H1 (cell line): ENCODE data around the gene TCERG1L. TPM values are rescaled to one million over a fixed set of nuclear protein-coding genes. Genes with fewer than 3 reads are reported as not detected.
A peak's percentile ranks its signal among the peaks of the same experiment; 100 is the strongest.

Source experiments
- CTCF ChIA-PET: fragments of 300-600 bp; sonication (Branson Sonifier 250); formaldehyde crosslinking; loops from one replicate; lab custom pipeline; 2021; ENCODE audit not compliant: partially characterized antibody; lab: Charles Lee
- POLR2A ChIA-PET: fragments of 300-600 bp; sonication (Branson Sonifier 250); formaldehyde crosslinking; loops from one replicate; lab custom pipeline; 2021; ENCODE audit warnings: inconsistent platforms; ENCODE audit not compliant: partially characterized antibody; lab: Charles Lee
- DNase-seq, 2 experiments: peaks; one replicate each; pipeline versions ENCODE4 v3.0.0 to v3.0.0-alpha.2; 2010 to 2022; ENCODE audit warnings: low spot score in 2 of 2, low read depth in 1 of 2, mixed read lengths in 1 of 2
- FAIRE-seq: peaks from 2 replicates; lab custom pipeline; 2011; peaks lifted over from hg19 to GRCh38; lab: Jason Lieb, UNC
- H2AFZ ChIP-seq: 2 replicates; pipeline ENCODE4 v1.8.1; 2012; ENCODE audit warnings: low read length, inconsistent platforms
- H2AK5ac ChIP-seq: 2 replicates; pipeline ENCODE4 v1.6.1; 2013; ENCODE audit warnings: low read depth, low read length
- H2BK120ac ChIP-seq: replicated peaks from 2 replicates; pipeline ENCODE3; 2013; ENCODE audit warnings: low read depth, low read length, inconsistent platforms
- H2BK12ac ChIP-seq: 2 replicates; pipeline ENCODE4 v1.6.1; 2013; ENCODE audit warnings: low read depth, low read length
- H2BK15ac ChIP-seq: 2 replicates; pipeline ENCODE4 v1.6.1; 2013; ENCODE audit warnings: low read length
- H2BK20ac ChIP-seq: 2 replicates; pipeline ENCODE4 v1.6.1; 2013; ENCODE audit warnings: low read length
- H2BK5ac ChIP-seq: 2 replicates; pipeline ENCODE4 v1.6.1; 2013; ENCODE audit warnings: low read depth, low read length
- H3K14ac ChIP-seq: 2 replicates; pipeline ENCODE4 v1.6.1; 2013; ENCODE audit warnings: inconsistent platforms; ENCODE audit not compliant: insufficient read length
- H3K18ac ChIP-seq: 2 replicates; pipeline ENCODE4 v1.6.1; 2013; ENCODE audit warnings: low read length; ENCODE audit errors: extremely low read depth
- H3K23ac ChIP-seq: 2 replicates; pipeline ENCODE4 v1.6.1; 2013; ENCODE audit warnings: inconsistent platforms; ENCODE audit not compliant: insufficient read length
- H3K23me2 ChIP-seq: 2 replicates; pipeline ENCODE4 v1.6.1; 2013; ENCODE audit warnings: low read depth, low read length
- H3K27ac ChIP-seq: 2 replicates; pipeline ENCODE4 v1.6.1; 2011; ENCODE audit warnings: low read depth, low read length, inconsistent platforms
- H3K27me3 ChIP-seq, 4 experiments: replicated peaks in 1 of 4; 1 replicate in 1 of 4; 2 replicates in 3 of 4; pipeline versions ENCODE4 v1.6.1 to v1.8.1; 2011 to 2013; ENCODE audit warnings: low read length in 3 of 4, mild to moderate bottlenecking in 3 of 4, inconsistent platforms in 2 of 4, mixed read lengths in 2 of 4, moderate library complexity in 1 of 4; ENCODE audit not compliant: control insufficient read depth in 3 of 4, insufficient read depth in 3 of 4; ENCODE audit errors: extremely low read depth in 1 of 4
- H3K36me3 ChIP-seq, 4 experiments: 2 replicates each; pipeline versions ENCODE4 v1.6.1 to v1.8.1; 2011 to 2013; ENCODE audit warnings: mild to moderate bottlenecking in 4 of 4, low read length in 3 of 4, moderate library complexity in 2 of 4, control low read depth in 1 of 4, inconsistent platforms in 1 of 4; ENCODE audit not compliant: insufficient read depth in 4 of 4, control insufficient read depth in 2 of 4
- H3K4ac ChIP-seq: replicated peaks from 2 replicates; pipeline ENCODE3; 2013; ENCODE audit warnings: low read length, low read depth, mixed read lengths, inconsistent platforms; ENCODE audit not compliant: insufficient read length
- H3K4me1 ChIP-seq, 4 experiments: replicated peaks in 1 of 4; 1 replicate in 1 of 4; 2 replicates in 3 of 4; pipeline versions ENCODE4 v1.6.1 to v1.8.1; 2011 to 2013; ENCODE audit warnings: low read length in 3 of 4, inconsistent platforms in 2 of 4, mixed read lengths in 1 of 4; ENCODE audit not compliant: insufficient read depth in 4 of 4, control insufficient read depth in 3 of 4
- H3K4me2 ChIP-seq, 2 experiments: 2 replicates each; pipeline versions ENCODE4 v1.6.1 to v1.8.1; 2011 to 2013; ENCODE audit warnings: low read depth in 2 of 2, low read length in 2 of 2, control low read depth in 1 of 2, inconsistent platforms in 1 of 2, mild to moderate bottlenecking in 1 of 2; ENCODE audit not compliant: insufficient read depth in 1 of 2
- H3K4me3 ChIP-seq, 4 experiments: fragments of 200-600, 300-600 bp in 1 of 4; sonication (generic), shearing (Covaris generic), sonication (Bioruptor Twin) in 1 of 4; 2 replicates each; pipeline versions ENCODE4 v1.5.1 to v1.8.1; 2011 to 2016; ENCODE audit warnings: low read length in 4 of 4, low read depth in 3 of 4, control low read depth in 2 of 4, inconsistent platforms in 2 of 4, mild to moderate bottlenecking in 2 of 4, mixed read lengths in 1 of 4, moderate library complexity in 1 of 4; ENCODE audit not compliant: insufficient read depth in 2 of 4; ENCODE audit errors: extremely low read depth in 1 of 4
- H3K56ac ChIP-seq: replicated peaks from 2 replicates; pipeline ENCODE3; 2013; ENCODE audit warnings: low read depth, mild to moderate bottlenecking, mixed read lengths, low read length, inconsistent platforms; ENCODE audit not compliant: insufficient read length
- H3K79me1 ChIP-seq: 2 replicates; pipeline ENCODE4 v1.6.1; 2013; ENCODE audit warnings: low read depth, low read length, control low read depth
- H3K79me2 ChIP-seq, 2 experiments: 2 replicates each; pipeline versions ENCODE4 v1.6.1 to v1.8.1; 2012 to 2013; ENCODE audit warnings: low read length in 2 of 2, mild to moderate bottlenecking in 2 of 2, inconsistent platforms in 1 of 2; ENCODE audit not compliant: insufficient read depth in 2 of 2, control insufficient read depth in 1 of 2
- H3K9ac ChIP-seq, 4 experiments: replicated peaks in 1 of 4; 1 replicate in 1 of 4; 2 replicates in 3 of 4; pipeline versions ENCODE4 v1.6.1 to v1.8.1; 2011 to 2013; ENCODE audit warnings: low read depth in 3 of 4, low read length in 3 of 4, control low read depth in 2 of 4, mild to moderate bottlenecking in 2 of 4, moderate library complexity in 2 of 4, inconsistent platforms in 1 of 4; ENCODE audit errors: extremely low read depth in 1 of 4
- H3K9me3 ChIP-seq, 2 experiments: 2 replicates each; pipeline versions ENCODE4 v1.6.1 to v1.8.1; 2012 to 2013; ENCODE audit warnings: mild to moderate bottlenecking in 2 of 2, moderate library complexity in 2 of 2, control low read depth in 1 of 2, inconsistent platforms in 1 of 2, low read depth in 1 of 2, low read length in 1 of 2, mixed read lengths in 1 of 2; ENCODE audit not compliant: insufficient read depth in 2 of 2
- H4K20me1 ChIP-seq, 2 experiments: replicated peaks in 1 of 2; 2 replicates each; pipeline versions ENCODE3 to v1.8.1; 2011 to 2013; ENCODE audit warnings: inconsistent platforms in 2 of 2, low read length in 2 of 2, mild to moderate bottlenecking in 1 of 2; ENCODE audit not compliant: insufficient read depth in 2 of 2, control insufficient read depth in 1 of 2
- H4K5ac ChIP-seq: 2 replicates; pipeline ENCODE4 v1.6.1; 2013; ENCODE audit warnings: low read length, low read depth, mixed read lengths, inconsistent platforms; ENCODE audit not compliant: insufficient read length
- H4K8ac ChIP-seq: 2 replicates; pipeline ENCODE4 v1.8.0; 2013; ENCODE audit warnings: mild to moderate bottlenecking, moderate library complexity, low read length, inconsistent platforms; ENCODE audit not compliant: insufficient read depth; ENCODE audit errors: extremely low read depth
- H4K91ac ChIP-seq: replicated peaks from 2 replicates; pipeline ENCODE3; 2013; ENCODE audit warnings: low read length, mixed read lengths, inconsistent platforms; ENCODE audit not compliant: insufficient read length
- BCL11A ChIP-seq, 2 experiments: IDR thresholded peaks; one replicate each; pipeline ENCODE4 v1.6.1; 2011; ENCODE audit warnings: low read depth in 2 of 2, low read length in 2 of 2, mild to moderate bottlenecking in 2 of 2
- PHF8 ChIP-seq: fragments of 200-600 bp; sonication (generic); conservative IDR thresholded peaks from 2 replicates; pipeline ENCODE4 v1.7.1; 2012; ENCODE audit warnings: low read depth, mild to moderate bottlenecking, inconsistent platforms, low read length, moderate library complexity
- TAF1 ChIP-seq: IDR thresholded peaks from 2 replicates; pipeline ENCODE4 v1.6.1; 2011; ENCODE audit warnings: mild to moderate bottlenecking, low read depth, low read length
- TCF12 ChIP-seq: IDR thresholded peaks from 2 replicates; pipeline ENCODE4 v1.6.1; 2011; ENCODE audit warnings: low read depth, mild to moderate bottlenecking, low read length
- WGBS, 2 experiments: shearing (Covaris generic) in 1 of 2; methylation state at CpG; one replicate each; pipeline versions ENCODE4 v1.1.6 to v1.1.7; 2013 to 2015; ENCODE audit warnings: low lambda C conversion rate in 2 of 2, mixed read lengths in 2 of 2, inconsistent platforms in 1 of 2, low coverage in 1 of 2, missing lambda C conversion rate in 1 of 2; ENCODE audit not compliant: insufficient replicate concordance in 2 of 2, insufficient coverage in 1 of 2, insufficient read length in 1 of 2; ENCODE audit errors: extremely low coverage in 1 of 2, missing lambda C conversion rate in 1 of 2; 5-methylcytosine and 5-hydroxymethylcytosine counted together
- polyA plus RNA-seq, 7 experiments: library from polyadenylated mRNA; depleted of rRNA in 3 of 7; stranded (reverse) in 5 of 7; unstranded in 2 of 7; fragments of >200 nt in 5 of 7; fragments of 200-250 nt in 2 of 7; gene quantifications; 1 replicate in 5 of 7; 2 replicates in 1 of 7; 4 replicates in 1 of 7; pipeline versions ENCODE4 v1.2.1 to v1.2.3, GENCODE V29; 2011 to 2013; ENCODE audit warnings: missing spikeins in 2 of 7, mixed read lengths in 2 of 7
- total RNA-seq: library from RNA; stranded (reverse); fragmentation: NEBNext Ultra II Directional; extraction: Animal tissue kit (Norgen Biotek cat#: 25700); gene quantifications from 2 replicates; pipeline ENCODE4 v1.2.1, GENCODE V29; 2021
- TF ChIP-seq, protein P1 (sequence below): IDR thresholded peaks from 2 replicates; pipeline ENCODE4 v1.6.1; 2012; ENCODE audit warnings: inconsistent platforms
- TF ChIP-seq, protein P2 (sequence below): IDR thresholded peaks from 2 replicates; pipeline ENCODE4 v1.6.1; 2012; ENCODE audit warnings: low read length, inconsistent platforms
- TF ChIP-seq, protein P3 (sequence below): IDR thresholded peaks from 2 replicates; pipeline ENCODE4 v1.6.1; 2011; ENCODE audit warnings: low read depth, mild to moderate bottlenecking, low read length; ENCODE audit not compliant: insufficient read depth

TCERG1L gene
- total and polyA plus RNA-seq, 2 of the 8 experiments (the other 6 are each of a cell fraction or from before 2014, with no cell fraction given) = 3.9 to 6.9 TPM

DNA sequence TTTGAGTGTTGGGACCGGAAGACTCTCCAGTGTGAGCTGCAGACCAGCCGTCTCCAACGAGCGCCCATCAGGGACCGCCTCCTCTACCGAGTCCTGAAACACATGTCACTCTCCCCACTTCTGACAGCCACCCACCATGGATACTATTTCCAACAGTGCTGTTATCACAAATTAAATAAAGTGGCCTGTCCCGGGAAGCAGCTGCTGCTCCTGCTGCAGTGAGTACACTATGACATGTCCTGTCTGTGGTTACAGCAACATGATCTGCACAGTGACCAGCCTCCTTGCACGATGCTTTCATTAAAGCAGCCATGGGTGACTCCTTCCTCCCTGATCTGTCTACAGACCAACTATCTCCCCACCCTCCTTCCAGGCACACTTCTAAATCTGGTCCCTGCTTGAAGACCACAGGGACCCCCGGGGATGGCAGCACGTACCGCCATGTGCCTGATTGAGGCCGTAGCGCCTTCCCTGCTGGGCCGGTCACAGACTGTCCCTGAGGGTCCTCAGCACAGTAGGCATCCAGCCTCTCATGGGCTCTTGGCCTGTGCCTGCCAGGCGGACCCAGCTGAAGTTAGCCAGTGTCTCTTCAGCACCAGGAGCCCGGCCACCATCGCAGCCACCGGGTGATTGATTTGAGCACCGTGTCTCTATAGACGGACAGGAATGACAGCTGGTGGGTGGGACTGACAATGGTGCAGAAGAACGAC, 58.8 kb downstream of the TCERG1L start:
- H2BK120ac ChIP-seq = no peak overlapping the region
- no peak overlapping the region for H4K91ac ChIP-seq
- DNase-seq (no peak), FAIRE-seq (no peak)
- H3K4me3 ChIP-seq = no peak overlapping the region
- no peaks in the 10 kb centered on the region for H3K27me3 ChIP-seq
- no peak overlapping the region for H3K4ac ChIP-seq
- peak overlapping the region; percentile 11; the same call in 1 of the 2 replicates for H4K8ac ChIP-seq
- no peak overlapping the region for H4K5ac ChIP-seq
- H3K9me3 ChIP-seq = no peaks in the 10 kb centered on the region
- WGBS, 2 experiments = 88% methylated on average over 19 of the region's 21 CpGs; no CpG with 5 or more reads in 1 of the 2 experiments
- no peak overlapping the region for H2BK15ac ChIP-seq
- H3K56ac ChIP-seq = no peak overlapping the region
- H3K4me1 ChIP-seq = peaks cover 0 to 10% (median 6%) of the 10 kb centered on the region in 4 experiments; a peak in 5 of 7 replicates
- no peak overlapping the region for H2BK5ac ChIP-seq
- H3K79me2 ChIP-seq = no peaks in the 10 kb centered on the region
- H2AFZ ChIP-seq = no peak overlapping the region
- no peak overlapping the region for H3K9ac ChIP-seq
- H2AK5ac ChIP-seq = no peak overlapping the region
- peaks cover 4% of the 10 kb centered on the region; the same call in 1 of the 2 replicates for H3K23me2 ChIP-seq
- POLR2A ChIA-PET = no interaction called here
- H2BK12ac ChIP-seq = no peak overlapping the region
- no peak overlapping the region for H3K4me2 ChIP-seq
- no peak overlapping the region; the same call in 1 of the 2 replicates for H3K27ac ChIP-seq
- no peak overlapping the region for H3K23ac ChIP-seq
- H3K14ac ChIP-seq = no peak overlapping the region
- H3K36me3 ChIP-seq = no peaks in the 10 kb centered on the region
- H3K18ac ChIP-seq = no peak overlapping the region
- TF ChIP-seq TCF12 = no peak
- TF ChIP-seq, protein P1, sequence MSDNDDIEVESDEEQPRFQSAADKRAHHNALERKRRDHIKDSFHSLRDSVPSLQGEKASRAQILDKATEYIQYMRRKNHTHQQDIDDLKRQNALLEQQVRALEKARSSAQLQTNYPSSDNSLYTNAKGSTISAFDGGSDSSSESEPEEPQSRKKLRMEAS = no peak
- no peak for TF ChIP-seq PHF8
- TF ChIP-seq, protein P2, sequence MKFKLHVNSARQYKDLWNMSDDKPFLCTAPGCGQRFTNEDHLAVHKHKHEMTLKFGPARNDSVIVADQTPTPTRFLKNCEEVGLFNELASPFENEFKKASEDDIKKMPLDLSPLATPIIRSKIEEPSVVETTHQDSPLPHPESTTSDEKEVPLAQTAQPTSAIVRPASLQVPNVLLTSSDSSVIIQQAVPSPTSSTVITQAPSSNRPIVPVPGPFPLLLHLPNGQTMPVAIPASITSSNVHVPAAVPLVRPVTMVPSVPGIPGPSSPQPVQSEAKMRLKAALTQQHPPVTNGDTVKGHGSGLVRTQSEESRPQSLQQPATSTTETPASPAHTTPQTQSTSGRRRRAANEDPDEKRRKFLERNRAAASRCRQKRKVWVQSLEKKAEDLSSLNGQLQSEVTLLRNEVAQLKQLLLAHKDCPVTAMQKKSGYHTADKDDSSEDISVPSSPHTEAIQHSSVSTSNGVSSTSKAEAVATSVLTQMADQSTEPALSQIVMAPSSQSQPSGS = no peak
- no peak for TF ChIP-seq TAF1
- TF ChIP-seq, protein P3, sequence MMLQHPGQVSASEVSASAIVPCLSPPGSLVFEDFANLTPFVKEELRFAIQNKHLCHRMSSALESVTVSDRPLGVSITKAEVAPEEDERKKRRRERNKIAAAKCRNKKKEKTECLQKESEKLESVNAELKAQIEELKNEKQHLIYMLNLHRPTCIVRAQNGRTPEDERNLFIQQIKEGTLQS = no peak
- TF ChIP-seq BCL11A (IDR thresholded peaks at IDR 0.05; ENCODE audit: low read depth in 2 of 2, low read length in 2 of 2) = no peak
- peaks cover 0 to 2% of the 10 kb centered on the region in 2 experiments for H4K20me1 ChIP-seq
- H2BK20ac ChIP-seq = no peak overlapping the region
- H3K79me1 ChIP-seq = peaks cover 4% of the 10 kb centered on the region; the same call in 1 of the 2 replicates
- CTCF ChIA-PET = interaction anchor here (0.7 kb wide), 1 partner anchor 1001 kb away, joined by 4 read pairs; no protein-coding TSS in a partner anchor
